HCT116 (cell line): ENCODE measurements around the gene PRSS56. TPM values are rescaled to one million over a fixed set of nuclear protein-coding genes. Genes with fewer than 3 reads are reported as not detected.
"Not testable (repeated sequence)": the region's sequence is repeated elsewhere in the genome, so short reads cannot be mapped to it uniquely, and the experiment has no call there.

ENCODE experiments used
- ATAC-seq: fragments of 200-7000 bp; cut with Tn5 transposase; 2 replicates; pipeline ENCODE4 v1.9.1; 2020; ENCODE audit warnings: mild to moderate bottlenecking, moderate library complexity
- BruUV-seq: library from RNA; stranded (reverse); fragments of 400-500 nt; replicated peaks from 2 replicates; lab custom pipeline; 2021; lab: Mats Ljungman, UMichigan
- CTCF ChIA-PET: fragments of 300-600 bp; sonication (Branson Sonifier 250); formaldehyde crosslinking; loops from one replicate; lab custom pipeline; 2021; ENCODE audit warnings: antibody characterized with exemption; lab: Charles Lee
- POLR2A ChIA-PET: fragments of 300-600, 350-600 bp; sonication (Branson Sonifier 250); formaldehyde crosslinking; loops from one replicate; lab custom pipeline; 2021; ENCODE audit warnings: antibody characterized with exemption; lab: Charles Lee
- RAD21 ChIA-PET, 2 experiments: fragments of 300-600 bp; sonication (Branson Sonifier 250); formaldehyde crosslinking; loops; one replicate each; lab custom pipeline; 2023; ENCODE audit warnings: low total read pairs in 2 of 2; ENCODE audit not compliant: uncharacterized antibody in 2 of 2, unreplicated experiment in 2 of 2, low non-redundant PET in 1 of 2; lab: Charles Lee
- DNase-seq: peaks from one replicate; pipeline ENCODE4 v3.0.0-alpha.2; 2010; ENCODE audit warnings: low read depth, low spot score
- H2AFZ ChIP-seq: fragments of 200-600 bp; shearing (Covaris generic), sonication (generic); 2 replicates; pipeline ENCODE4 v1.6.1; 2017; ENCODE audit warnings: low read depth, mixed run types, mixed read lengths, antibody characterized with exemption, low read length; ENCODE audit not compliant: poor library complexity, severe bottlenecking
- H3K27ac ChIP-seq: 2 replicates; pipeline ENCODE4 v1.5.1; 2012; ENCODE audit warnings: low read depth, low read length
- H3K27me3 ChIP-seq: fragments of 200-600 bp; sonication (generic); 2 replicates; pipeline ENCODE4 v1.6.1; 2016; ENCODE audit warnings: mixed run types, low read length, mixed read lengths; ENCODE audit not compliant: insufficient read depth
- H3K36me3 ChIP-seq, 2 experiments: fragments of 200-500 bp in 1 of 2; fragments of 200-600 bp in 1 of 2; sonication (Bioruptor generic) in 1 of 2; sonication (generic) in 1 of 2; 2 replicates each; pipeline versions ENCODE4 v1.5.1 to v1.6.1; 2014 to 2016; ENCODE audit warnings: low read length in 2 of 2, inconsistent platforms in 1 of 2, mixed read lengths in 1 of 2, mixed run types in 1 of 2; ENCODE audit not compliant: insufficient read depth in 2 of 2, control insufficient read depth in 1 of 2
- H3K4me1 ChIP-seq, 2 experiments: fragments of 200-600 bp in 1 of 2; sonication (generic) in 1 of 2; 2 replicates each; pipeline versions ENCODE4 v1.5.1 to v1.6.1; 2012 to 2017; ENCODE audit warnings: low read length in 2 of 2, inconsistent platforms in 1 of 2, mild to moderate bottlenecking in 1 of 2, mixed read lengths in 1 of 2, mixed run types in 1 of 2, moderate library complexity in 1 of 2; ENCODE audit not compliant: insufficient read depth in 2 of 2, control insufficient read depth in 1 of 2
- H3K4me2 ChIP-seq: fragments of 200-600 bp; sonication (generic); 2 replicates; pipeline ENCODE4 v1.6.1; 2017; ENCODE audit warnings: mixed run types, low read length, mixed read lengths
- H3K4me3 ChIP-seq, 2 experiments: fragments of 200-600 bp in 1 of 2; sonication (generic) in 1 of 2; replicated peaks in 1 of 2; 2 replicates each; pipeline ENCODE4 v1.5.1; 2011 to 2016; ENCODE audit warnings: low read length in 2 of 2, control low read depth in 1 of 2, low read depth in 1 of 2, mild to moderate bottlenecking in 1 of 2, mixed read lengths in 1 of 2, mixed run types in 1 of 2
- H3K79me2 ChIP-seq: fragments of 200-600 bp; sonication (generic); 2 replicates; pipeline ENCODE4 v1.6.1; 2017; ENCODE audit warnings: mild to moderate bottlenecking, mixed run types, low read length, moderate library complexity, mixed read lengths; ENCODE audit not compliant: insufficient read depth
- H3K9ac ChIP-seq: fragments of 200-600 bp; sonication (generic); 2 replicates; pipeline ENCODE4 v1.6.1; 2016; ENCODE audit warnings: low read length, mixed read lengths
- H3K9me2 ChIP-seq: fragments of 200-600 bp; sonication (generic), shearing (Covaris generic); 2 replicates; pipeline ENCODE4 v1.6.1; 2017; ENCODE audit warnings: mixed run types, mild to moderate bottlenecking, moderate library complexity; ENCODE audit not compliant: insufficient read depth
- H3K9me3 ChIP-seq, 2 experiments: fragments of 200-500 bp in 1 of 2; fragments of 200-600 bp in 1 of 2; sonication (Bioruptor generic) in 1 of 2; sonication (generic) in 1 of 2; 2 replicates each; pipeline ENCODE4 v1.6.1; 2014 to 2017; ENCODE audit warnings: low read length in 2 of 2, mixed read lengths in 2 of 2, inconsistent platforms in 1 of 2, low read depth in 1 of 2, mild to moderate bottlenecking in 1 of 2, mixed run types in 1 of 2, moderate library complexity in 1 of 2; ENCODE audit not compliant: control insufficient read depth in 1 of 2, insufficient read depth in 1 of 2
- H4K20me1 ChIP-seq: fragments of 200-600 bp; sonication (generic), shearing (Covaris generic); 2 replicates; pipeline ENCODE4 v1.6.1; 2017; ENCODE audit warnings: mixed run types, mild to moderate bottlenecking, moderate library complexity; ENCODE audit not compliant: insufficient read depth
- CEBPB ChIP-seq: IDR thresholded peaks from 2 replicates; pipeline ENCODE4 v1.6.1; 2012; ENCODE audit warnings: low read depth
- EGR1 ChIP-seq: IDR thresholded peaks from 2 replicates; pipeline ENCODE4 v1.6.1; 2012; ENCODE audit warnings: low read depth
- ELF1 ChIP-seq: IDR thresholded peaks from 2 replicates; pipeline ENCODE4 v1.6.1; 2012; ENCODE audit warnings: low read depth, borderline replicate concordance
- RAD21 ChIP-seq: IDR thresholded peaks from 2 replicates; pipeline ENCODE4 v1.6.1; 2012; ENCODE audit warnings: low read depth, mild to moderate bottlenecking
- ZNF274 ChIP-seq: fragments of 200-500 bp; sonication (Bioruptor generic); IDR thresholded peaks from 2 replicates; pipeline ENCODE4 v1.6.1; 2014; ENCODE audit warnings: mild to moderate bottlenecking, low read depth, low read length, inconsistent platforms
- intact Hi-C: fragments of 100-400 bp; cut with micrococcal nuclease; formaldehyde crosslinking; loops from 2 replicates; pipeline ENCODE4 v1.10.0; 2022
- total RNA-seq: library from RNA; stranded (reverse); gene quantifications from one replicate; pipeline ENCODE4 v1.2.1, GENCODE V29; 2021; ENCODE audit not compliant: unreplicated experiment
- TF ChIP-seq, protein P1 (sequence below): IDR thresholded peaks from 2 replicates; pipeline ENCODE4 v1.6.1; 2012

PRSS56 gene
- total RNA-seq, 1 experiment from 2014 or later, result not detected

GRCh38 chr2:232532419-232532818 lies 12.2 kb downstream of the PRSS56 start:
- POLR2A ChIA-PET, result interaction anchor here (1.1 kb wide), 1 partner anchor 18 kb away, joined by 3 read pairs; the partner anchor contains the start of genes EIF4E2 and TIGD1
- no TSS peak for BruUV-seq
- no peak for ATAC-seq
- no peaks in the 10 kb centered on the region for H3K79me2 ChIP-seq
- no peaks in the 10 kb centered on the region for H3K9me2 ChIP-seq
- H3K9me3 ChIP-seq, result peaks cover 0 to 8% of the 10 kb centered on the region in 2 experiments; a peak in 3 of 4 replicates
- CTCF ChIA-PET, result no interaction called here
- H2AFZ ChIP-seq, result no peak overlapping the region
- TF ChIP-seq, protein P1, sequence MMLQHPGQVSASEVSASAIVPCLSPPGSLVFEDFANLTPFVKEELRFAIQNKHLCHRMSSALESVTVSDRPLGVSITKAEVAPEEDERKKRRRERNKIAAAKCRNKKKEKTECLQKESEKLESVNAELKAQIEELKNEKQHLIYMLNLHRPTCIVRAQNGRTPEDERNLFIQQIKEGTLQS, result no peak
- TF ChIP-seq RAD21 (no peak), EGR1 (no peak), ZNF274 (no peak), ELF1 (no peak), CEBPB (no peak)
- TF ChIP-seq, all 23 proteins: peak for 0
- no peak overlapping the region for H3K27ac ChIP-seq
- no peaks in the 10 kb centered on the region for H3K36me3 ChIP-seq
- H3K4me2 ChIP-seq, result no peak overlapping the region
- DNase-seq, result no peak
- H3K9ac ChIP-seq, result no peak overlapping the region
- H3K4me3 ChIP-seq, result no peak overlapping the region
- no peaks in the 10 kb centered on the region for H3K4me1 ChIP-seq
- RAD21 ChIA-PET, result no interaction called here
- H4K20me1 ChIP-seq, result no peaks in the 10 kb centered on the region
- intact Hi-C loops, result no loop called here
- no peaks in the 10 kb centered on the region for H3K27me3 ChIP-seq

GRCh38 chr2:232532821-232533220 lies 12.6 kb downstream of the PRSS56 start:
- H3K9me2 ChIP-seq, H4K20me1 ChIP-seq, H3K4me2 ChIP-seq, ATAC-seq, CTCF ChIA-PET, H3K79me2 ChIP-seq, DNase-seq, BruUV-seq, H3K9ac ChIP-seq, RAD21 ChIA-PET, intact Hi-C loops, H3K36me3 ChIP-seq, H3K27ac ChIP-seq, H3K4me3 ChIP-seq, H3K27me3 ChIP-seq, H3K9me3 ChIP-seq, H3K4me1 ChIP-seq, H2AFZ ChIP-seq: not testable (repeated sequence)
- POLR2A ChIA-PET, result interaction anchor here (1.1 kb wide), 1 partner anchor 18 kb away, joined by 3 read pairs; the partner anchor contains the start of genes EIF4E2 and TIGD1
